Stimulated activated CD4-positive, alpha-beta T cell treated with anti-CD3 and anti-CD28 coated beads, Interleukin-15, amount 100 ng/mL, for 24 hours (primary cell): Measurements from ENCODE around the gene ZP3.
A peak's percentile ranks its signal among the peaks of the same experiment; 100 is the strongest.
"Not testable (repeated sequence)": the region's sequence is repeated elsewhere in the genome, so short reads cannot be mapped to it uniquely, and the experiment has no call there.

Experiments used
- DNase-seq: peaks from one replicate; pipeline ENCODE4 v3.0.0-alpha.2; 2020

The ZP3 gene

GRCh38 chr7:76424413-76425111, at the start of gene ZP3:
Gene ZP3 (plus strand): TSS chr7:76424950. CDS start chr7:76424965, 15 bp downstream.
- no peak for DNase-seq

- DNase-seq = no peak
These were observed 49.5 kb upstream of the ZP3 start for GRCh38 chr7:76375251-76375650.

- no peak for DNase-seq
These were observed 47.4 kb upstream of the ZP3 start for GRCh38 chr7:76377186-76377918.

- no peak for DNase-seq
These were observed 44.2 kb upstream of the ZP3 start for GRCh38 chr7:76380623-76380966.

- DNase-seq = no peak
These were observed 42.9 kb upstream of the ZP3 start for GRCh38 chr7:76381814-76382213.

GRCh38 chr7:76383089-76383944, 41.4 kb upstream of the ZP3 start:
- DNase-seq = no peak

- DNase-seq = no peak
These were observed 38.0 kb upstream of the ZP3 start for GRCh38 chr7:76386691-76387260.

GRCh38 chr7:76387789-76388188, 37.0 kb upstream of the ZP3 start:
- DNase-seq = not testable (repeated sequence)

- no peak for DNase-seq
These were observed 34.7 kb upstream of the ZP3 start for GRCh38 chr7:76390092-76390491.

- no peak for DNase-seq
These were observed 32.1 kb upstream of the ZP3 start for GRCh38 chr7:76392531-76393115.

GRCh38 chr7:76393116-76394031, 31.4 kb upstream of the ZP3 start:
- DNase-seq = peak; percentile 92

- DNase-seq = no peak
These were observed 29.8 kb upstream of the ZP3 start for GRCh38 chr7:76394957-76395356.

- DNase-seq = not testable (repeated sequence)
These were observed 29.2 kb upstream of the ZP3 start for GRCh38 chr7:76395605-76395964.

- DNase-seq = no peak
These were observed 28.6 kb upstream of the ZP3 start for GRCh38 chr7:76395965-76396726.

GRCh38 chr7:76396864-76397263, 27.9 kb upstream of the ZP3 start:
- DNase-seq = no peak

- DNase-seq = peak; percentile 89
These were observed 27.2 kb upstream of the ZP3 start for GRCh38 chr7:76397409-76398183.

GRCh38 chr7:76400248-76400647, 24.5 kb upstream of the ZP3 start:
- no peak for DNase-seq

- not testable (repeated sequence) for DNase-seq
These were observed 21.7 kb upstream of the ZP3 start for GRCh38 chr7:76403097-76403496.

- no peak for DNase-seq
These were observed 20.8 kb upstream of the ZP3 start for GRCh38 chr7:76403780-76404494.

- no peak for DNase-seq
These were observed 19.0 kb upstream of the ZP3 start for GRCh38 chr7:76405738-76406137.
